ENCODE measurements around the gene MSANTD2.

The MSANTD2 gene

GRCh38 chr11:124788521-124788920, 11.7 kb downstream of the MSANTD2 start:
- Histone ChIP-seq H3K27me3 (ENCODE audit: low read depth, low read length) (no peaks in the 10 kb centered on the region), H3K4me3 (ENCODE audit: low read length) (no peak overlapping the region), H2AFZ (ENCODE audit: low read depth, low read length) (no peak overlapping the region), H3K4me1 (ENCODE audit: low read length) (no peaks in the 10 kb centered on the region), H3K4me2 (ENCODE audit: low read length) (no peak overlapping the region), H3K36me3 (replicated peaks; ENCODE audit: low read depth, low read length) (no peaks in the 10 kb centered on the region), H3K27ac (ENCODE audit: low read length) (no peak overlapping the region), H4K20me1 (ENCODE audit: insufficient read depth, low read length) (peaks cover 22% of the 10 kb centered on the region), H3K79me2 (ENCODE audit: low read length) (peaks cover 57% of the 10 kb centered on the region), H3K9me3 (ENCODE audit: insufficient read depth, low read length) (no peaks in the 10 kb centered on the region), H3K9ac (ENCODE audit: low read length) (no peak overlapping the region)
- TF ChIP-seq CTCF (IDR thresholded peaks at IDR 0.05; ENCODE audit: low read depth, low read length) = no peak
- no peak for TF ChIP-seq EZH2phosphoT487 (IDR thresholded peaks at IDR 0.05; ENCODE audit: low read depth)

GRCh38 chr11:124784051-124784450, 16.2 kb downstream of the MSANTD2 start:
- Histone ChIP-seq H3K36me3 (replicated peaks; ENCODE audit: low read depth, low read length) (no peaks in the 10 kb centered on the region), H3K4me3 (ENCODE audit: low read length) (no peak overlapping the region), H4K20me1 (ENCODE audit: insufficient read depth, low read length) (no peaks in the 10 kb centered on the region; the same call in 1 of the 2 replicates), H3K27ac (ENCODE audit: low read length) (no peak overlapping the region), H3K4me2 (ENCODE audit: low read length) (no peak overlapping the region), H2AFZ (ENCODE audit: low read depth, low read length) (no peak overlapping the region), H3K4me1 (ENCODE audit: low read length) (no peaks in the 10 kb centered on the region), H3K27me3 (ENCODE audit: low read depth, low read length) (no peaks in the 10 kb centered on the region), H3K9me3 (ENCODE audit: insufficient read depth, low read length) (no peaks in the 10 kb centered on the region), H3K9ac (ENCODE audit: low read length) (no peak overlapping the region), H3K79me2 (ENCODE audit: low read length) (peaks cover 14% of the 10 kb centered on the region)
- TF ChIP-seq EZH2phosphoT487 (IDR thresholded peaks at IDR 0.05; ENCODE audit: low read depth) (no peak), CTCF (IDR thresholded peaks at IDR 0.05; ENCODE audit: low read depth, low read length) (no peak)

GRCh38 chr11:124783002-124783401, 17.2 kb downstream of the MSANTD2 start:
- Histone ChIP-seq H3K36me3 (replicated peaks; ENCODE audit: low read depth, low read length) (no peaks in the 10 kb centered on the region), H3K27ac (ENCODE audit: low read length) (no peak overlapping the region), H3K27me3 (ENCODE audit: low read depth, low read length) (no peaks in the 10 kb centered on the region), H3K9ac (ENCODE audit: low read length) (no peak overlapping the region), H4K20me1 (ENCODE audit: insufficient read depth, low read length) (no peaks in the 10 kb centered on the region; the same call in 1 of the 2 replicates), H3K4me2 (ENCODE audit: low read length) (no peak overlapping the region), H2AFZ (ENCODE audit: low read depth, low read length) (no peak overlapping the region), H3K9me3 (ENCODE audit: insufficient read depth, low read length) (no peaks in the 10 kb centered on the region), H3K4me3 (ENCODE audit: low read length) (no peak overlapping the region), H3K4me1 (ENCODE audit: low read length) (no peaks in the 10 kb centered on the region), H3K79me2 (ENCODE audit: low read length) (peaks cover 9% of the 10 kb centered on the region; the same call in 1 of the 2 replicates)
- TF ChIP-seq EZH2phosphoT487 (IDR thresholded peaks at IDR 0.05; ENCODE audit: low read depth) = no peak
- TF ChIP-seq CTCF (IDR thresholded peaks at IDR 0.05; ENCODE audit: low read depth, low read length) = no peak

- H2AFZ ChIP-seq (ENCODE audit: low read depth, low read length) = no peak overlapping the region
- no peaks in the 10 kb centered on the region for H3K9me3 ChIP-seq (ENCODE audit: insufficient read depth, low read length)
- H3K4me1 ChIP-seq (ENCODE audit: low read length) = peaks cover 6% of the 10 kb centered on the region; the same call in 1 of the 2 replicates
- H3K4me3 ChIP-seq (ENCODE audit: low read length) = no peak overlapping the region
- TF ChIP-seq CTCF (IDR thresholded peaks at IDR 0.05; ENCODE audit: low read depth, low read length) (no peak), EZH2phosphoT487 (IDR thresholded peaks at IDR 0.05; ENCODE audit: low read depth) (no peak)
- H3K36me3 ChIP-seq (replicated peaks; ENCODE audit: low read depth, low read length) = no peaks in the 10 kb centered on the region
- no peak overlapping the region for H3K27ac ChIP-seq (ENCODE audit: low read length)
- H4K20me1 ChIP-seq (ENCODE audit: insufficient read depth, low read length) = no peaks in the 10 kb centered on the region; the same call in 1 of the 2 replicates
- H3K27me3 ChIP-seq (ENCODE audit: low read depth, low read length) = no peaks in the 10 kb centered on the region
- H3K79me2 ChIP-seq (ENCODE audit: low read length) = no peaks in the 10 kb centered on the region
- no peak overlapping the region for H3K4me2 ChIP-seq (ENCODE audit: low read length)
- no peak overlapping the region for H3K9ac ChIP-seq (ENCODE audit: low read length)
Observed at GRCh38 chr11:124779568-124779967, 20.6 kb downstream of the MSANTD2 start.
